A673 (cell line): ENCODE data around the gene TRIM74. TPM values are rescaled to one million over a fixed set of nuclear protein-coding genes. Genes with fewer than 3 reads are reported as not detected.
A peak's percentile ranks its signal among the peaks of the same experiment; 100 is the strongest.
"Not testable (repeated sequence)": the region's sequence is repeated elsewhere in the genome, so short reads cannot be mapped to it uniquely, and the experiment has no call there.

ENCODE experiments used
- BruUV-seq: library from RNA; stranded (reverse); fragments of 400-500 nt; replicated peaks from 2 replicates; lab custom pipeline; 2021; lab: Mats Ljungman, UMichigan
- CTCF ChIA-PET: fragments of 300-600 bp; sonication (Branson Sonifier 250); formaldehyde crosslinking; loops from one replicate; lab custom pipeline; 2022; ENCODE audit warnings: antibody characterized with exemption; lab: Charles Lee
- POLR2A ChIA-PET: fragments of 300-600 bp; sonication (Branson Sonifier 250); formaldehyde crosslinking; loops from one replicate; lab custom pipeline; 2022; ENCODE audit warnings: antibody characterized with exemption; ENCODE audit not compliant: low non-redundant PET; lab: Charles Lee
- DNase-seq: peaks from one replicate; pipeline ENCODE4 v3.0.0-alpha.2; 2015; ENCODE audit warnings: low spot score
- H3K27ac ChIP-seq: fragments of 200-600 bp; sonication (generic); 2 replicates; pipeline ENCODE4 v1.5.1; 2016; ENCODE audit warnings: mixed run types, low read depth, mild to moderate bottlenecking, mixed read lengths, antibody characterized with exemption, low read length; ENCODE audit not compliant: poor library complexity, severe bottlenecking
- H3K27me3 ChIP-seq: fragments of 200-600 bp; sonication (generic); replicated peaks from 2 replicates; pipeline ENCODE4 v1.6.1; 2017; ENCODE audit warnings: mixed run types, low read depth, mild to moderate bottlenecking, mixed read lengths, antibody characterized with exemption, low read length; ENCODE audit not compliant: insufficient read depth, poor library complexity
- H3K36me3 ChIP-seq: fragments of 200-600 bp; sonication (generic); 2 replicates; pipeline ENCODE4 v1.6.1; 2016; ENCODE audit warnings: mixed run types, mild to moderate bottlenecking, mixed read lengths, antibody characterized with exemption, low read length; ENCODE audit not compliant: insufficient read depth, poor library complexity, severe bottlenecking
- H3K4me1 ChIP-seq: fragments of 200-600 bp; sonication (generic); 2 replicates; pipeline ENCODE4 v1.6.1; 2017; ENCODE audit warnings: mixed run types, mild to moderate bottlenecking, mixed read lengths, antibody characterized with exemption, low read length; ENCODE audit not compliant: insufficient read depth, poor library complexity, severe bottlenecking
- H3K4me3 ChIP-seq: fragments of 200-600 bp; sonication (generic); 2 replicates; pipeline ENCODE4 v1.5.1; 2016; ENCODE audit warnings: low read depth, mixed run types, mild to moderate bottlenecking, mixed read lengths, low read length; ENCODE audit not compliant: poor library complexity, severe bottlenecking
- H3K9me3 ChIP-seq: fragments of 200-600 bp; sonication (generic); 2 replicates; pipeline ENCODE4 v1.6.1; 2016; ENCODE audit warnings: mixed run types, low read depth, mild to moderate bottlenecking, mixed read lengths, antibody characterized with exemption, low read length; ENCODE audit not compliant: poor library complexity, severe bottlenecking
- intact Hi-C: fragments of 100-400 bp; cut with micrococcal nuclease; formaldehyde crosslinking; loops from one replicate; pipeline ENCODE4 v1.10.0; 2022; ENCODE audit not compliant: unreplicated experiment
- total RNA-seq: library from RNA; stranded (reverse); gene quantifications from 2 replicates; pipeline ENCODE4 v1.2.3, GENCODE V29; 2021
- TF ChIP-seq, protein P1 (sequence below): fragments of 300-800, 200-600 bp; sonication (generic); conservative IDR thresholded peaks from 2 replicates; pipeline ENCODE4 v1.5.1; 2017; ENCODE audit warnings: low read depth, mild to moderate bottlenecking, antibody characterized with exemption, low read length, moderate library complexity, mixed read lengths

The TRIM74 gene
- total RNA-seq, 1 experiment from 2014 or later: not detected

DNA sequence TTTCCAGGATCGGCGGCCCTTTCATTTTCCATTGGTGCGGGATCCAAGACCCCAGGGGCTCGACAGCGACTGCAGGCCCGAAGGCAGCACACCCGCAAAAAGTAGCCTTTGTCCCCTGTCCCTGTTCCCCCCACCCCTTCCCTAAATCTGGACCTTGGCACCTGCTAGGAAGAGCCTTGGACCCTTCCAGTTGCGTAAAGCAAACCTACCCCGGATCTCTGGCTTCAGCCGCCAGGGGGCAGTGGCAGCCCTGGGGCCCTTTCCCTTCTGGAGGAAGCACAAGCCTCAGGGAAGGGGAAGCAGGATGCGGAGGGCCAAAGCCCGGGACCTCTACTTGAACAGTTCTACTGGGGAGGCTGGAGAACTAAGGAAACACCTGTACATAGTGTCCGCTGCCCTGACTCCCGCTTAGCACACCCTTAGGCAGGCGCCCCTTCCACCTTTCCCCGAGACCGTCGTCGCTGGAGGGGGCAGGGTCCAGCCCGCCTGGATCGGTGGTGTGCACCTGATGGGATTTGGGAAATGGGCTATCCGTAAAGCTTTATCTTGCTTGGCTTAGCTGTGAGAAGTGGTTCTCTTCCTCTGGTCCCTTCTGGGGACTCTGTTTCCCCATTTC lies 23.0 kb downstream of the TRIM74 start:
- H3K4me1 ChIP-seq, CTCF ChIA-PET, H3K27me3 ChIP-seq, intact Hi-C loops, DNase-seq, BruUV-seq, H3K9me3 ChIP-seq, H3K36me3 ChIP-seq, H3K27ac ChIP-seq, H3K4me3 ChIP-seq, POLR2A ChIA-PET: not testable (repeated sequence)
- TF ChIP-seq, protein P1, sequence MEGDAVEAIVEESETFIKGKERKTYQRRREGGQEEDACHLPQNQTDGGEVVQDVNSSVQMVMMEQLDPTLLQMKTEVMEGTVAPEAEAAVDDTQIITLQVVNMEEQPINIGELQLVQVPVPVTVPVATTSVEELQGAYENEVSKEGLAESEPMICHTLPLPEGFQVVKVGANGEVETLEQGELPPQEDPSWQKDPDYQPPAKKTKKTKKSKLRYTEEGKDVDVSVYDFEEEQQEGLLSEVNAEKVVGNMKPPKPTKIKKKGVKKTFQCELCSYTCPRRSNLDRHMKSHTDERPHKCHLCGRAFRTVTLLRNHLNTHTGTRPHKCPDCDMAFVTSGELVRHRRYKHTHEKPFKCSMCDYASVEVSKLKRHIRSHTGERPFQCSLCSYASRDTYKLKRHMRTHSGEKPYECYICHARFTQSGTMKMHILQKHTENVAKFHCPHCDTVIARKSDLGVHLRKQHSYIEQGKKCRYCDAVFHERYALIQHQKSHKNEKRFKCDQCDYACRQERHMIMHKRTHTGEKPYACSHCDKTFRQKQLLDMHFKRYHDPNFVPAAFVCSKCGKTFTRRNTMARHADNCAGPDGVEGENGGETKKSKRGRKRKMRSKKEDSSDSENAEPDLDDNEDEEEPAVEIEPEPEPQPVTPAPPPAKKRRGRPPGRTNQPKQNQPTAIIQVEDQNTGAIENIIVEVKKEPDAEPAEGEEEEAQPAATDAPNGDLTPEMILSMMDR: 0 out of 2 replicates have a peak, but pooled peaks have one; percentile 18

GRCh38 chr7:72945597-72945996 lies 23.7 kb downstream of the TRIM74 start:
- H3K4me1 ChIP-seq, H3K4me3 ChIP-seq, H3K9me3 ChIP-seq, H3K27me3 ChIP-seq, DNase-seq, H3K36me3 ChIP-seq, CTCF ChIA-PET, BruUV-seq, H3K27ac ChIP-seq, intact Hi-C loops, POLR2A ChIA-PET: not testable (repeated sequence)

GRCh38 chr7:72944937-72945336 lies 24.3 kb downstream of the TRIM74 start:
- CTCF ChIA-PET, DNase-seq, BruUV-seq, POLR2A ChIA-PET, H3K36me3 ChIP-seq, H3K9me3 ChIP-seq, H3K4me3 ChIP-seq, H3K4me1 ChIP-seq, H3K27ac ChIP-seq, H3K27me3 ChIP-seq, intact Hi-C loops: not testable (repeated sequence)

GRCh38 chr7:72942956-72943355 lies 26.3 kb downstream of the TRIM74 start:
- DNase-seq, BruUV-seq, POLR2A ChIA-PET: not testable (repeated sequence)

DNA sequence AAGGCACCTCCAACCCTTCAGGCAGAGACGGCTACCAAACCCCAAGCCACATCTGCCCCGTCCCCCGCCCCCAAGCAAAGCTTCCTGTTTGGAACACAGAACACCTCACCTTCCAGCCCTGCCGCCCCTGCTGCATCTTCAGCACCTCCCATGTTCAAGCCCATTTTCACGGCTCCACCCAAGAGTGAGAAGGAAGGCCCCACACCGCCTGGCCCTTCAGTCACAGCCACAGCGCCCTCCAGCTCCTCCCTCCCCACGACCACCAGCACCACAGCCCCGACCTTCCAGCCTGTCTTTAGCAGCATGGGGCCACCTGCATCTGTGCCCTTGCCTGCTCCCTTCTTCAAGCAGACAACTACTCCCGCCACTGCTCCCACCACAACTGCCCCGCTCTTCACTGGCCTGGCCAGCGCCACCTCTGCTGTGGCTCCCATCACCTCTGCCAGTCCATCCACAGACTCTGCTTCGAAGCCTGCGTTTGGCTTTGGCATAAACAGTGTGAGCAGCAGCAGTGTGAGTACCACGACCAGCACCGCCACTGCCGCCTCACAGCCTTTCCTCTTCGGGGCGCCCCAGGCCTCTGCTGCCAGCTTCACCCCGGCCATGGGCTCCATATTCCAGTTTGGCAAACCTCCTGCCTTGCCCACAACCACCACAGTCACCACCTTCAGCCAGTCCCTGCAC lies 27.1 kb downstream of the TRIM74 start:
- BruUV-seq, POLR2A ChIA-PET: not testable (repeated sequence)

More at GRCh38 chr7:72942956-72943355, 26.3 kb downstream of the TRIM74 start:
- H3K27me3 ChIP-seq, H3K27ac ChIP-seq, H3K4me1 ChIP-seq, H3K4me3 ChIP-seq, H3K9me3 ChIP-seq, CTCF ChIA-PET, intact Hi-C loops: not testable (repeated sequence)
- H3K36me3 ChIP-seq: peaks cover 11% of the 10 kb centered on the region

GRCh38 chr7:72928216-72928615 lies 41.0 kb downstream of the TRIM74 start:
- H3K27me3 ChIP-seq, H3K27ac ChIP-seq, H3K4me1 ChIP-seq, BruUV-seq, POLR2A ChIA-PET, H3K4me3 ChIP-seq, intact Hi-C loops, DNase-seq, CTCF ChIA-PET, H3K9me3 ChIP-seq: not testable (repeated sequence)
- H3K36me3 ChIP-seq: peaks cover 51% of the 10 kb centered on the region

More for the DNA sequence above, 27.1 kb downstream of the TRIM74 start:
- DNase-seq, H3K27ac ChIP-seq, H3K27me3 ChIP-seq, H3K9me3 ChIP-seq, intact Hi-C loops, CTCF ChIA-PET, H3K4me3 ChIP-seq, H3K4me1 ChIP-seq: not testable (repeated sequence)
- H3K36me3 ChIP-seq: peaks cover 11% of the 10 kb centered on the region

- DNase-seq, H3K27ac ChIP-seq, H3K27me3 ChIP-seq, CTCF ChIA-PET, BruUV-seq, POLR2A ChIA-PET, H3K9me3 ChIP-seq, H3K4me1 ChIP-seq, H3K4me3 ChIP-seq, intact Hi-C loops: not testable (repeated sequence)
- H3K36me3 ChIP-seq: peaks cover 51% of the 10 kb centered on the region
These were observed 41.5 kb downstream of the TRIM74 start for GRCh38 chr7:72927791-72928190.
